SH-SY5Y (cell line): ENCODE results near the gene ARMC6.

Experiments
- GATA2 ChIP-seq: IDR thresholded peaks from 2 replicates; pipeline ENCODE4 v1.6.1; 2011; ENCODE audit warnings: mild to moderate bottlenecking, low read depth, low read length
- GATA3 ChIP-seq: IDR thresholded peaks from 2 replicates; pipeline ENCODE4 v1.6.1; 2011; ENCODE audit warnings: low read depth, mild to moderate bottlenecking, low read length, moderate library complexity

DNA sequence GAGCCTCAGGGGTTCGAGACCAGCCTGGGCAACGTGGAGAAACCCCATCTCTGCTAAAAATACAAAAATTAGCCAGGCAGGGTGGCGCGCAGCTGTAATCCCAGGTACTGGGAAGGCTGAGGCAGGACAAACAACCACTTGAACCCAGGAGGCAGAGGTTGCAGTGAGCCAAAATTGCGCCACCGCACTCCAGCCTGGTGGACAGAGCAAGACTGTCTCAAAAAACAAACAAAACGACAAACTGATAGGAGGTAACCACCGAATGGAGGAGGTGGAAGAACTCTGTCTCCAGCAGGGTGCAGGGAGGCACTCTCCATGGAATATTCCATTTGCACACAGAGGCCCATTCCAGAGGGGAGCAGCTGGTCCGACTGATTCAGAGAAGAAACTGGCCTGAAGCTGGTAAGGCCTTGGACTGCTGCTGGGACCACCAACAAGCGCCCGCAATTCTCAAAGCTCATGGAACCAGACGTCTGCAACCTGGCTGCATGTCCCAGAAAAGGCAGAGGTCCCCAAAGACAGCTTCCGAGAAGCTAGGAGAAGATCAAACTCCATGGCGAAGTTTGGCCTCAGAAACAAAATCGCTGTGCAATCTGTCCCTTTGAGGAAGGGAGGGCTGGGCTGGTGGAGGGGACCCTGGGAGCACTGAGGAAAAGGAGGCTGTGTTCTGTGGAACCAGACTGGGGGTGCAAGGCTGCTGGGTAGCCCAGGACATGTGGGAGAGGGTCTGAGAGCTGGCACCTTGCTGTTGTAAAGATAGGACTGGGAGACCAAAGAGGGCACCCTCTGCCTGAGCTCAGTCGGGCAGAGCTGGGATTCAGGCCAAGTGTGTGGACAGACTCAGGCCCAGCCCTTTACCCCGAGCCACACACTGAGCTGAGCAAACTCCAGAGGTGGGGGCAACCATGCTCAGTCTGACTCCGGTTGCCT lies 65.6 kb downstream of the ARMC6 start:
- TF ChIP-seq GATA2 = no peak
- TF ChIP-seq GATA3 = no peak
